ENCODE data around the gene TAPBP.

DNA sequence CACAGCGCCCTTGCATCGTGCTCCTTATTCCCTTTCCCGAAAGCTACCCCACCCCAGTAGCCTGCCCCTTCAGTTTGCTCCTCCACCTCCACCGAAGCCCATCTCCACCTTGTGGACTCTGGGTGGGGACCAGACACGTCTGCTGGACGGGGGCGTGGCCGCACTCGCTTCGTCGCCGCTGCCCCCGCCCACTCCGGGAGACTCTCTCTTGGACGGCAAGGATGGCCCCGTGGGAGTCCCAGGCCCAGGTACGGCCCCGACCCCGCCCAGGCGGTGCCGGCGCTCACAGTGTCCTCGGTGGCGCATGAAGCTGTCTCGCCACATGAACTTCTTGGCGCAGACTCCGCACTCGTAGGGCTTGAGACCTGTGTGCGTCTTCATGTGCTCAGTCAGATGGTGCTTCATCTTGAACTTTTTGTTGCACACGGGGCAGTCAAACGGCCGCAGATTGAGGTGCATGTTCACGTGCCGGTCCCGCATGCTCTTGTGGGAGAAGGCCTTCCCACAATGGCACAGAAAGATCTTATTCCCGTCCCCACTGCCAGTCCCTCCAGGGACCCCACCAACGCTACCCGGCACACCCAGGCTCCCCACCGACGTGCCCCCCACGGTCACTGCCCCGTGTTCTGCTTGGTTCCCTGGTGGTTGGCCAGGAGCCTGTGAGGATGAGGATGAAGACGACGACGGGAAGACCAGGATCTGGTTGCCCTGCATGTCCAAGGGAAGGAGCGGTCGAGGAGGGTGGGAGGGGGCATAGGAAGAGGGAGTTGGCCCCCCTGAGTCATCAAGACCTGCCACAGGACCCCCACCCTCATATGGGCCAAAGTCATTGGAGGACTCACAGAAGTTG, 1.3 kb upstream of the TAPBP start:
- no peak for TF ChIP-seq CTCF (conservative IDR thresholded peaks at IDR 0.05; ENCODE audit: low read depth, low read length)
- TF ChIP-seq EZH2phosphoT487 (IDR thresholded peaks at IDR 0.05; ENCODE audit: borderline replicate concordance, low read length), result no peak
- TF ChIP-seq EZH2 (IDR thresholded peaks at IDR 0.05; ENCODE audit: low read length, unreplicated experiment), result no peak
